Central memory CD8-positive, alpha-beta T cell (primary cell): ENCODE data around the gene SPATA7.

Experiments used
- ATAC-seq: fragments of 150-1000 bp; cut with Tn5 transposase; replicated peaks from 2 replicates; pipeline ENCODE4 v1.10.0; 2022; ENCODE audit warnings: mild to moderate bottlenecking, moderate FRiP score, moderate number of reproducible peaks; ENCODE audit not compliant: poor library complexity, severe bottlenecking; ENCODE audit errors: extremely low read depth
- DNase-seq, 2 donors: peaks; one replicate each; pipeline ENCODE4 v3.0.0; 2021; ENCODE audit warnings: low spot score in 2 of 2
- H3K27ac Mint-ChIP-seq: one replicate; pipeline ENCODE4 v1.8.0; 2022; ENCODE audit warnings: low read depth, mild to moderate bottlenecking, moderate library complexity, mixed read lengths
- H3K27me3 Mint-ChIP-seq: one replicate; pipeline ENCODE4 v1.8.0; 2022; ENCODE audit warnings: mixed read lengths
- H3K36me3 Mint-ChIP-seq: one replicate; pipeline ENCODE4 v1.8.0; 2022; ENCODE audit warnings: mild to moderate bottlenecking, moderate library complexity, mixed read lengths; ENCODE audit not compliant: insufficient read depth
- H3K4me1 Mint-ChIP-seq: one replicate; pipeline ENCODE4 v1.8.0; 2022; ENCODE audit warnings: mixed read lengths
- H3K4me3 Mint-ChIP-seq: one replicate; pipeline ENCODE4 v1.8.0; 2022; ENCODE audit warnings: mild to moderate bottlenecking, moderate library complexity, mixed read lengths
- H3K9me3 Mint-ChIP-seq: one replicate; pipeline ENCODE4 v1.8.0; 2022; ENCODE audit warnings: mixed read lengths

Gene SPATA7

DNA sequence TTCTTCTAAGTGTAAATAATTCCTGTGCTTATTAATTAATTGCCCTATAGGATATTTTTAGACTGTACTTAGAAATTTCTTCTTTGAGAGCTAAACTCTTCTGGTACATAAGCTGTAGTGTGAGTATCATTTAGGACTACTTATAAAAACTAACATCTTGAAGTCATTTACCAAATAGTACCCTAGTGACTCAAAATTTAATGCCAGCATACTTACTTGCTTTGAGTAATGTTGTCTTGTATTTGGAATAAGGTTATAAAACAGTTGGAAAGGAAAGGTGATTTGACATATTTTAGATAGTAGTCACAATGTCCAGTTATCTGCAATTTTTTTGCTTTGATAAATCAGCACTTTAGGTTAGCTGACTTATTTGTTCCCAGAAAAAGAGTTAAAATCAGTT lies 39.1 kb downstream of the SPATA7 start:
- no peak for ATAC-seq

DNA sequence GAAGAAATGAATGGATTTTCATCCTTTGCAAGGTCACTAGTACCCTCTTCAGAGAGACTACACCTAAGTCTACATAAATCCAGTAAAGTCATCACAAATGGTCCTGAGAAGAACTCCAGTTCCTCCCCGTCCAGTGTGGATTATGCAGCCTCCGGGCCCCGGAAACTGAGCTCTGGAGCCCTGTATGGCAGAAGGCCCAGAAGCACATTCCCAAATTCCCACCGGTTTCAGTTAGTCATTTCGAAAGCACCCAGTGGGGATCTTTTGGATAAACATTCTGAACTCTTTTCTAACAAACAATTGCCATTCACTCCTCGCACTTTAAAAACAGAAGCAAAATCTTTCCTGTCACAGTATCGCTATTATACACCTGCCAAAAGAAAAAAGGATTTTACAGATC lies 40.8 kb downstream of the SPATA7 start:
- no peaks in the 10 kb centered on the region for H3K4me1 Mint-ChIP-seq
- no peak overlapping the region for H3K27ac Mint-ChIP-seq
- no peaks in the 10 kb centered on the region for H3K27me3 Mint-ChIP-seq
- no peak for DNase-seq
- no peak for ATAC-seq
- H3K36me3 Mint-ChIP-seq, result peaks cover 1% of the 10 kb centered on the region
- H3K4me3 Mint-ChIP-seq, result no peak overlapping the region
- no peaks in the 10 kb centered on the region for H3K9me3 Mint-ChIP-seq

More for the DNA sequence above, 39.1 kb downstream of the SPATA7 start:
- Mint-ChIP-seq H3K27ac (no peak overlapping the region), H3K9me3 (no peaks in the 10 kb centered on the region), H3K36me3 (peaks cover 4% of the 10 kb centered on the region), H3K27me3 (no peaks in the 10 kb centered on the region), H3K4me1 (no peaks in the 10 kb centered on the region), H3K4me3 (no peak overlapping the region)
- DNase-seq, result no peak

DNA sequence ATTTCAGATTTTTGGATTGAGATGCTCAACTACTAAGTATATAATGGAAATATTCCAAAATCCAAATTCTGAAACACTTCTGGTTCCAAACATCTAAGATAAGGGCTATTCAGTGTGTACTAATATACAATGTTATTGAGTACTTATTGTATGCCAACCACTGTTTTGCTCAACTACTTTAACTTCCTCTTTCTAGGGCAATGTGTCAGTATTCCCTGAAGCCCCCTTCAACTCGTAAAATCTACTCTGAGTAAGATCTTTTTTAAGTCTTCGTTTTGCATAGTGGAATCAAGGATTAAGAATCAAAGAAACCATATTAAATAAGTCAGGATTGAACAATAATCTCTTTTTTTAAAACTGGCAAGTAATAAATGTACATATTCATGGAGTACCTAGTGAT lies 45.5 kb downstream of the SPATA7 start:
- no peak overlapping the region for H3K27ac Mint-ChIP-seq
- H3K9me3 Mint-ChIP-seq, result no peaks in the 10 kb centered on the region
- H3K27me3 Mint-ChIP-seq, result no peaks in the 10 kb centered on the region
- no peak overlapping the region for H3K4me3 Mint-ChIP-seq
- H3K4me1 Mint-ChIP-seq, result no peaks in the 10 kb centered on the region
- ATAC-seq (no peak), DNase-seq (no peak)
- peaks cover 3% of the 10 kb centered on the region for H3K36me3 Mint-ChIP-seq

DNA sequence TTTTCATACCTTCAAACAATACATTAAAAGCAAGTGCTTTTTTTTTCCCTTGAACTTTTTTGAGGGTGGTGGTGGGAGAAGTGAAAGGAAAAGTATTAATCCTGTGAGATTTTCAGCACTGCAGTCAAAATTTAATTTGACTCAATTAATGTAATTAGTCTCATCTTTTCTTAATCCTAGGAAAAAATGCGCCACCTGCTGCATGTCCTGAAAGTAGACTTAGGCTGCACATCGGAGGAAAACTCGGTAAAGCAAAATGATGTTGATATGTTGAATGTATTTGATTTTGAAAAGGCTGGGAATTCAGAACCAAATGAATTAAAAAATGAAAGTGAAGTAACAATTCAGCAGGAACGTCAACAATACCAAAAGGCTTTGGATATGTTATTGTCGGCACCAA lies 52.2 kb downstream of the SPATA7 start:
- no peak for ATAC-seq
- Mint-ChIP-seq H3K27me3 (no peaks in the 10 kb centered on the region), H3K4me1 (no peaks in the 10 kb centered on the region), H3K4me3 (no peak overlapping the region), H3K9me3 (no peaks in the 10 kb centered on the region), H3K27ac (no peak overlapping the region), H3K36me3 (no peaks in the 10 kb centered on the region)
- no peak for DNase-seq

DNA sequence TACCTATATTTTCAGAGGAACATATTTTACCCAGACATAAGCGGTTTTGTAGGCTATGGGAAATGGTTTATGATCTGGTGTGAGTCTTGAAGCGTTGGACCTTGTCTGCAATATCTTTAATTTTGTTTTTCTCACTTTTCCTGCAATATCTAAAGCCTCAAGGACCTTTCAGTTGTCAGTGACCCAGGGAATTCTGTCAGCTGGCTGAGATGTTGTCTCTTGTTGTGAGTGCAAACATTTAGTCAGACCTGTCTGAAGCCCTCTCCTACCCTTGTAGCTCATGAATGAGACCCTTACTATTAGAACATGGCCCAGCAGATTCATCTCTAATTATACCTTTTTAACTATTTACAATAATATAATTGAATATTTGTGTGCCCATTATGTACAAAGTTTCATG lies 53.6 kb downstream of the SPATA7 start:
- H3K9me3 Mint-ChIP-seq, result no peaks in the 10 kb centered on the region
- no peaks in the 10 kb centered on the region for H3K36me3 Mint-ChIP-seq
- ATAC-seq (no peak), DNase-seq (no peak)
- no peaks in the 10 kb centered on the region for H3K27me3 Mint-ChIP-seq
- no peak overlapping the region for H3K4me3 Mint-ChIP-seq
- no peak overlapping the region for H3K27ac Mint-ChIP-seq
- H3K4me1 Mint-ChIP-seq, result no peaks in the 10 kb centered on the region

- DNase-seq, result no peak
- peaks cover 2% of the 10 kb centered on the region for H3K36me3 Mint-ChIP-seq
- H3K4me1 Mint-ChIP-seq, result no peaks in the 10 kb centered on the region
- no peak for ATAC-seq
- no peak overlapping the region for H3K27ac Mint-ChIP-seq
- H3K27me3 Mint-ChIP-seq, result no peaks in the 10 kb centered on the region
- peaks cover 6% of the 10 kb centered on the region for H3K9me3 Mint-ChIP-seq
- H3K4me3 Mint-ChIP-seq, result no peak overlapping the region
These were observed 66.8 kb downstream of the SPATA7 start for GRCh38 chr14:88452231-88452630.

DNA sequence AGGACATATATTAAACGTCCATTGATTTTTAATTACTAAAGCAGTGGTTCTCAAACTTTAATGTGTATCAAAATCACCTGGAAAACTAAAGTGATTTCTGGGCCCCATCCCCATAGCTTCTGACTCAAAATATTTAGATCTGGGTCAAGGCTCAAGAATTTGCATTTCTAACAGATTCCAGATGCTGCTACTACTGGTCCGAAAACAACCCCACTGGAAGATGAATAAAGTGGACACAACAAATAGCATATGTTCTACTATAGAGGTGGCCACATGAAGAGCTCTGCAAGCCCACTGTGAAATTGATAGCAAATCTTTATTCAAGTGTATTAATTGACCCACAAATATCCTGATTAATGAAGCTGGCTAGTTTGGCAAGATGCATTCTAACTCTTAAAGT lies 69.4 kb downstream of the SPATA7 start:
- H3K27ac Mint-ChIP-seq, result no peak overlapping the region
- H3K36me3 Mint-ChIP-seq, result peaks cover 2% of the 10 kb centered on the region
- no peak for DNase-seq
- no peak for ATAC-seq
- no peaks in the 10 kb centered on the region for H3K9me3 Mint-ChIP-seq
- no peaks in the 10 kb centered on the region for H3K27me3 Mint-ChIP-seq
- no peaks in the 10 kb centered on the region for H3K4me1 Mint-ChIP-seq
- H3K4me3 Mint-ChIP-seq, result no peak overlapping the region

DNA sequence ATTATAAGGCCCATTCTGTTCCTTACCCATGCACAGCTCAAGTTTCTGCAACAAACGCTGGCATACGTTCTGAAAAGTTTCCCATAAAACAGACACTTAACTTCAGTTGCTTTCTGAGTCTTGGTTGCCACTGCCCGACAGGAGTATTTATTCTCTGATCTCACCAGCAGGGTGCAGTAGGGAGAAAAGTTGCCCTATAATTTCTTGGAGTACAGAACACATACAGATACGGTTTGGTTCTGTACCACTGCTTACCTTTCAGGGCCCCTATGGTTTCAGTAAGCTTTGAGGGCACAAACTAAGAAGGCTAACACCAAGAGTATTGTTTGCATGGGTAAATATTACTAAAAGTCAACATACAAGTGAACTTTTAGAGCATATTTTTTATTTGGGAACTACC lies 77.9 kb downstream of the SPATA7 start:
- H3K4me1 Mint-ChIP-seq, result no peaks in the 10 kb centered on the region
- H3K4me3 Mint-ChIP-seq, result no peak overlapping the region
- H3K27me3 Mint-ChIP-seq, result no peaks in the 10 kb centered on the region
- DNase-seq (no peak), ATAC-seq (no peak)
- H3K27ac Mint-ChIP-seq, result no peak overlapping the region
- H3K9me3 Mint-ChIP-seq, result peaks cover 5% of the 10 kb centered on the region
- H3K36me3 Mint-ChIP-seq, result no peaks in the 10 kb centered on the region

DNA sequence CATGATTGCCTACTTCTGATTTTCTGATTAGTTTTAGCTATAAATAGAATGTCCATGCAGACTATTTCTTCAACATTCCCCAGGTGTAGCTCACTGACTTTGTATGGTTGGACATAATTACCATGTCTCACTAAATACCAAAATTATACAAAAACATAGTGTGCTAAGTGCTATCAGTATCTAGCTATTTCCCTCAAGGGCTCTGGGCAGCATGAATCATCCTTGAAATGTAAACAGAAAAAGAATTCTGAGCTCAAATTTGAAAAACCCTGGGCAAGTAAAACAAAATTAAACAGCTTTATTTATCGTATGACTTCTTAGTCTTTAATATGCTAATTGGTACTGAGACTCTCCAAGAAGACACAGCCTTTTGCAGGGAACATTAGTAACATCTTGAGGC lies 82.9 kb downstream of the SPATA7 start:
- DNase-seq, result no peak

GRCh38 chr14:88470542-88471440 lies 85.3 kb downstream of the SPATA7 start:
- Mint-ChIP-seq H3K4me3 (no peak overlapping the region), H3K36me3 (no peaks in the 10 kb centered on the region), H3K9me3 (no peaks in the 10 kb centered on the region), H3K27ac (no peak overlapping the region), H3K4me1 (no peaks in the 10 kb centered on the region), H3K27me3 (no peaks in the 10 kb centered on the region)
- DNase-seq (no peak), ATAC-seq (no peak)

More for the DNA sequence above, 82.9 kb downstream of the SPATA7 start:
- ATAC-seq, result no peak
- H3K4me1 Mint-ChIP-seq, result no peaks in the 10 kb centered on the region
- no peak overlapping the region for H3K4me3 Mint-ChIP-seq
- no peak overlapping the region for H3K27ac Mint-ChIP-seq
- no peaks in the 10 kb centered on the region for H3K27me3 Mint-ChIP-seq
- H3K9me3 Mint-ChIP-seq, result no peaks in the 10 kb centered on the region
- no peaks in the 10 kb centered on the region for H3K36me3 Mint-ChIP-seq

DNA sequence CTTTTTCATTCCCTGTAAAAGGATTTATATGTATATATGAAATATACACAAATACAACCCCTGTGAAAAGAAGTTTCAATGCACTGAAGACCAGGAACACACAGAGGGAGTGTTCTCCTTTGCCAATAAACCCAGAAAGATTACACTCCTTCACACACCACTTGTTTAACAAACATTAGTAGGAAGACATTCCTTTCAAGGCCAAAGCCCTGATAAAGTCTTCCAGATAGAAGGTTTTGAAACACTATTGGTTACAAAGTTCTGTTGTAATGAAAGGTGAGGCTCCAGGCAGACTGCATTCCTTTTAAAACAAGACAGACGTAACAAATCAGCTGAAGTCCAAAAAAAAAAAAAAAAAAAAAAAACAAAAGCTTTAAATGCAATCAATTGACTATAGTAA lies 88.3 kb downstream of the SPATA7 start:
- no peaks in the 10 kb centered on the region for H3K9me3 Mint-ChIP-seq
- no peaks in the 10 kb centered on the region for H3K36me3 Mint-ChIP-seq
- no peak for ATAC-seq
- H3K4me3 Mint-ChIP-seq, result no peak overlapping the region
- no peaks in the 10 kb centered on the region for H3K4me1 Mint-ChIP-seq
- no peak overlapping the region for H3K27ac Mint-ChIP-seq
- DNase-seq, result no peak
- H3K27me3 Mint-ChIP-seq, result no peaks in the 10 kb centered on the region

- Mint-ChIP-seq H3K27ac (no peak overlapping the region), H3K4me3 (no peak overlapping the region), H3K9me3 (no peaks in the 10 kb centered on the region), H3K36me3 (no peaks in the 10 kb centered on the region), H3K4me1 (no peaks in the 10 kb centered on the region), H3K27me3 (peaks cover 5% of the 10 kb centered on the region)
- DNase-seq, result no peak
- no peak for ATAC-seq
These were observed 90.8 kb downstream of the SPATA7 start for GRCh38 chr14:88476214-88476774.

DNA sequence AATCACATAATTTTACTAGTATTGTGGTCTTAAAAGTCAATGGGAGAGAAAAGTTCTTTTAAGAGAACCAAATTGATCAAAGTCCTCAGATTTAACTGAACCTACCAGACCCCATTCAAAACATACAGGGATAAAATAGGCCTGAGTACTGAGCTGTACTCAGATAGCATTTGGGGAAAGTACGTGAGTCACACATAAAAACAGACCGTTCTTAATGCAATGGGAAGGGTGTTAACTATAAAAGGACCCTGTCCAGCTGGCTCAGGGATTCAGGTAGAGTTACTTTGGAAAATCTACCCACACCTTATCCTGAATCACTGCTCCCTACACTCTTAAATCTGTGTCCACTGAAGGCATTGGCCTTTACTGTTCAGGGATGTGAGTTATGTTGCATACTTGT lies 91.4 kb downstream of the SPATA7 start:
- H3K27ac Mint-ChIP-seq, result no peak overlapping the region
- H3K9me3 Mint-ChIP-seq, result no peaks in the 10 kb centered on the region
- no peak for ATAC-seq
- H3K4me1 Mint-ChIP-seq, result no peaks in the 10 kb centered on the region
- H3K36me3 Mint-ChIP-seq, result no peaks in the 10 kb centered on the region
- peaks cover 10% of the 10 kb centered on the region for H3K27me3 Mint-ChIP-seq
- DNase-seq, result no peak
- H3K4me3 Mint-ChIP-seq, result no peak overlapping the region
